Epithelial cell of alveolus of lung (primary cell): ENCODE data around the gene PKLR. TPM values are rescaled to one million over a fixed set of nuclear protein-coding genes. Genes with fewer than 3 reads are reported as not detected.

Experiments
- total RNA-seq: library from RNA; depleted of rRNA; stranded (reverse); fragments of >200 nt; gene quantifications from 2 replicates; pipeline ENCODE4 v1.2.1, GENCODE V29; 2015

The PKLR gene
- total RNA-seq = not detected in 2 replicates

GRCh38 chr1:155301342-155301841 lies at the start of gene PKLR:
TSS of gene PKLR (minus strand) at chr1:155301438. CDS start at chr1:155301395, 43 bp downstream.

GRCh38 chr1:155320661-155321617 lies 19.7 kb upstream of the PKLR start, which contains the start of gene RUSC1:
TSS of gene RUSC1 (plus strand) at chr1:155320894. CDS start at chr1:155321774, 880 bp downstream.

GRCh38 chr1:155308493-155309422 lies 7.5 kb upstream of the PKLR start, which contains the start of gene FDPS:
TSS of gene FDPS (plus strand) at chr1:155308866. CDS start at chr1:155309790, 924 bp downstream.

GRCh38 chr1:155277070-155277901 lies 24.0 kb downstream of the PKLR start, which contains the start of gene HCN3:
TSS of gene HCN3 (plus strand) at chr1:155277463. CDS start at chr1:155277591, 128 bp downstream.

GRCh38 chr1:155273343-155274245 lies 27.6 kb downstream of the PKLR start, which contains the start of gene CLK2:
TSS of gene CLK2 (minus strand) at chr1:155273504. CDS start at chr1:155270977, 2,527 bp downstream.

GRCh38 chr1:155261852-155262673 lies 39.2 kb downstream of the PKLR start, which contains the start of gene SCAMP3:
TSS of gene SCAMP3 (minus strand) at chr1:155262360. CDS start at chr1:155262151, 209 bp downstream.

GRCh38 chr1:155255243-155256007 lies 45.8 kb downstream of the PKLR start, which contains the start of gene ENTREP3:
TSS of gene ENTREP3 (minus strand) at chr1:155255483. CDS start at chr1:155254877, 606 bp downstream.

Other genes with a start within 250 kb of the PKLR start
- 10.2 and 11.7 TPM in 2 replicates for gene EFNA4, start 237.7 kb downstream of the PKLR start, total RNA-seq
- 1.7 and 1.9 TPM in 2 replicates for gene EFNA3, start 222.6 kb downstream of the PKLR start, total RNA-seq
- 1.8 and 14.9 TPM in 2 replicates for gene EFNA1, start 173.6 kb downstream of the PKLR start, total RNA-seq
- gene SLC50A1, start 165.6 kb downstream of the PKLR start, total RNA-seq = 21.5 and 51.5 TPM in 2 replicates
- 87.8 and 104 TPM in 2 replicates for gene DPM3, start 160.9 kb downstream of the PKLR start, total RNA-seq
- 133 and 203 TPM in 2 replicates for gene KRTCAP2, start 128.1 kb downstream of the PKLR start, total RNA-seq
- 3.6 and 6.4 TPM in 2 replicates for gene TRIM46, start 127.6 kb downstream of the PKLR start, total RNA-seq
- gene THBS3, start 93.5 kb downstream of the PKLR start, total RNA-seq = 15.5 and 19.9 TPM in 2 replicates
- gene MTX1, start 92.7 kb downstream of the PKLR start, total RNA-seq = 70.7 and 116 TPM in 2 replicates
- gene ENTREP3, start 46.0 kb downstream of the PKLR start, total RNA-seq = 15.5 and 45.0 TPM in 2 replicates
- gene SCAMP3, start 39.1 kb downstream of the PKLR start, total RNA-seq = 73.5 and 116 TPM in 2 replicates
- 19.5 and 23.6 TPM in 2 replicates for gene CLK2, start 27.9 kb downstream of the PKLR start, total RNA-seq
- gene HCN3, start 24.0 kb downstream of the PKLR start, total RNA-seq = 0.08 and 0.26 TPM in 2 replicates
- 85.9 and 462 TPM in 2 replicates for gene FDPS, start 7.4 kb upstream of the PKLR start, total RNA-seq
- 30.7 and 32.8 TPM in 2 replicates for gene RUSC1, start 19.5 kb upstream of the PKLR start, total RNA-seq